ENCODE measurements around the gene RSL1D1. TPM values are rescaled to one million over a fixed set of nuclear protein-coding genes. Genes with fewer than 3 reads are reported as not detected.

RSL1D1 gene
- total RNA-seq, 2 experiments from 2014 or later: 358 to 377 TPM

DNA sequence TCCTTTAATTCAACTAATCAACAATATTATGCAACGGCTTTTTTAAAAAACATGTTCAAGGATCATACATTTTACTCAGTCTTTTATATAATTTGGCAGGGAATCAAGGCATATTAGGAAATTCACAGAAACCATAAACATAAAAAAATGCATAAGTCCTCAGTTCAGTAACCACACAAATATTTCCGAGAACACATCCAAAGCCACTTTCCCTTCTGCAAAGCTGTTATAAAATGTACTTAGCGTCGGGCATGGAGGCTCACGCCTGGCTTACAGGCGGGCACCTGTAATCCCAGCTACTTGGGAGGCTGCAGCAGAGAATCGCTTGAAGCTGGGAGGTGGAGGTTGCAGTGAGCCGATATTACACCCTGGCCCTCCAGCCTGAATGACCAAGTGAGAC is 44.6 kb downstream of the RSL1D1 start:
- ChIA-PET POLR2A (no interaction called here), CTCF (interaction anchor here (0.7 to 1.0 kb wide), 2 partner anchors 9 to 40 kb away, joined by 3 to 5 read pairs; no protein-coding TSS in a partner anchor)

DNA sequence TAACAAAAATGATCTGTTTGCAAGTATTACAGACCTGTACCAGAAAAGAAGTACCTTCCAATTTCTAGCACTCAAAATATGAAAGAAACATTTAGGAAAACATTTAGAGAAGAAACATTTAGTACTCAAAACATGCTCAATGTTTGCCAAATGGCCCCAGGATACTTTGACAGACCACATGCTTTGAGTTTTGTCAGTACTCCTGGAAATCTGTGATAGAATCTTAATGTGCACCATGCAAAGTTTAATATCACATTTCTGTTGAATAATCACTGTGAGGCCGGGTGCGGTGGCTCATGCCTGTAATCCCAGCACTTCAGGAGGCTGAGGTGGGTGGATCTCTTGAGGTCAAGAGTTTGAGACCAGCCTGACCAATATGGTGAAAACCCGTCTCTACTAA is 45.8 kb downstream of the RSL1D1 start:
- POLR2A ChIA-PET: no interaction called here

DNA sequence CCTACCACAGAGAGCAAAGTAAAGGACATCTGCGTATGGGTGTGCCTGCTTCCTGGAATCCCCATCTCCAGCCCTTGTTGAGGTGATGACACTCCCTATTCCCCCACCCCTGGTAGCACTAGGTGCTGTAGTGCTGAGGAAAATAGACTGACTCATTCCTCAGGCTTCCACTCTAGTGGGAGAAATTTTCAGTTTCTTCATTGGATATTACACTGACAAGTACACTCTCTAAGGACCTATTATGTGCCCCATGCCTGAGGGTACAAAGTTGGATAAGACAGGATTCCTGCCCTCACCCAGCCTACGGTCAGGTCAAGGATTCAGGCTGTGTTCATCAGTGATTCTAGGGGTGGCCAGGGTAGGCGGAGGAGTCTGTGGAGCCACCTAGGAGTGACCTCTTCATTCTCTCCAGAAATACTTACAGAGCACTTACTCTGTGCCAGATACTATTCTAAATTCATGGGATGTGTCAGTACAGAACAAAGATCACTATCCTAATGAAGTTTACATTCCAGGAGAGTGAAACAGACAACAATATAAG is 49.8 kb downstream of the RSL1D1 start:
- POLR2A ChIA-PET: no interaction called here
- CTCF ChIA-PET: no interaction called here

More for the DNA sequence above, 45.8 kb downstream of the RSL1D1 start:
- CTCF ChIA-PET: no interaction called here

DNA sequence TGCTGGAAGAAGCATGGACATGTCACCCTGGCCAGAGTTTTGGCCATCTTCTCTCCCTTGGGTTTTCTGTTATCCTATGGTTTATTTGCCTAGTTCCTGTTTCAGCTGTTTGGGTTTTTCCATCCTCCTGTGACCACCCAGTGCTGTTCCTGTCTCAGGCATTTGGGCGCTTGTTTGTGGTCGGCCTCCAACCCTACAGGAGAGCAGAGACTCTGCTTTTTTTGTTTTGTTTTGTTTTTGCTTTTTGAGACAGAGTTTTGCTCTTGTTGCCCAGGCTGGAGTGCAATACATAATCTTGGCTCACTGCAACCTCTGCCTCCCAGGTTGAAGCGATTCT is 51.0 kb downstream of the RSL1D1 start:
- CTCF ChIA-PET: no interaction called here
- POLR2A ChIA-PET: no interaction called here

DNA sequence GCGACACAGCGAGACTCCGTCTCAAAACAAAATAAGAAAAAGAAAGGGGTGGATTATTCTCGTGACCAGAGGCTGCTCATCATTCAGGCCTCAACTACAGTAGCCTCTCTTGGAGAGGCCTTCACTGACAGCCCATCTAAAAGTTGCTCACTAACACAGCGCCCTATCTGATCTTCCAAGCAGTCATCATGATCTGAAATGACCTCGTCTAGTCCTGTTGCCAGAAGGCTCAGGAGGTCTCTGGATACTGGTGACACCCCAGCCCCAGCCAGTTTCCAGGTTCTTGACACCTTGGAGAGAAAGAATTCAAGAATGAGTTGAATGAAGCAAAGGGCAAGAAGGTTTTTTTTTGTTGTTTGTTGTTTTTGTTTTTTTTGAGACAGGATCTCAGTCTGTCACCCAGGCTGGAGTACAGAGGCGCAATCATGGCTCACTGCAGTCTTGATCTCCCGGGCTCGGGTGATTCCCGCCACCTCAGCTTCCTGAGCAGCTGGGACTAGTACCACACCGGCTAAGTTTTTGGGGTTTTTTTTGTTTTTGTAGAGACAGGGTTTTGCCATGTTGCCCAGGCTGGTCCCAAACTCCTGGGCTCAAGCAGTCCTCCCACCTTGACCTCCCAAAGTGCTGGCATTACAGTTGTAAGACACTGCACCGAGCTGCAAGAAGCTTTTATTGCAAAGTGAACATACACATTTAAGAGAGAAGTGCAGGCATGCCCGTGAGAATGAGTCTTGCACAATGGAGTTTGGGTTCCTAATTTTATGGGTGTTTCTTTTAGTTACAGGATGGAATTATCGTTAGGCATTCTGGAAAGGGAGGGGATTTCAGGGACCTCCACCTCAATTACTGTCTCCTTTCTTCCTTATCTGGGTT is 51.6 kb downstream of the RSL1D1 start:
- CTCF ChIA-PET: interaction anchor here (1.0 kb wide), 1 partner anchor 9 kb away, joined by 3 read pairs; no protein-coding TSS in a partner anchor

DNA sequence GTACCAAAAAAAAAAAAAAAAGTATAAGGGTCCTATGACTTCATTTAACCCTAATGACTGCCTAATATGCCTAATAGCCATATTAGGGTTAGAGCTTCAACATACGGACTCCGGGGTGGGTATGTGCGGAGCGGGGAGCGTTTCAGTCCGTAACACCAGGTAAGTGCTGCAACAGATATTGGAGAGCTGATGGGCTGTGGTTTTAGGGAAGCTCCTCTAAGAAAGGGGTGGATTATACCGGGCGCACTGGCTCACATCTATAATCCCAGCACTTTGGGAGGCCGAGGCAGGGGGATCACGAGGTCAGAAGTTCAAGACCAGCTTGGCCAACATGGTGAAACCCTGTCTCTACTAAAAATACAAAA is 52.3 kb downstream of the RSL1D1 start:
- CTCF ChIA-PET: interaction anchor here (0.6 to 3.1 kb wide), 5 partner anchors 9 to 185 kb away, joined by 3 to 19 read pairs (median 6); partner anchors contain the start of gene TXNDC11
- POLR2A ChIA-PET: interaction anchor here (2.3 to 3.0 kb wide), 2 partner anchors 12 to 56 kb away, joined by 11 to 33 read pairs; partner anchors contain the start of gene TXNDC11

More for the DNA sequence above, 51.6 kb downstream of the RSL1D1 start:
- POLR2A ChIA-PET: interaction anchor here (3.0 kb wide), 1 partner anchor 57 kb away, joined by 33 read pairs; the partner anchor contains the start of gene TXNDC11

DNA sequence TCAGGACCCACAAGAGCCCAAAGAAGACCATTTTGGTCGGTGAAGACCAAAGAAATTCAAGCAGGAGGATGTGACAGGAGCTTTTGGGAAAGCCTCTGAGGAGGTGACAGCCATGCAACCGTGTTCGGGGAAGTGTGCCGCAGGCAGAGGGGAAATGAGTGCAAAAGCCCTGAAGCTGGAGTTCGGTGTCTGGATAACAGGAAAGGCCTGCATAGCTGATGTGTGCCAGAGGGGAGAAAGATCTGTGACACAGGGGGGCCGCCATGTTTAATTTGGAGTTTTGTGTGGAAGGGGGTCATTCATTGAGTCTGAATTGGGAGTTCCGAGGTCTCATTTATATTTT is 53.4 kb downstream of the RSL1D1 start:
- ChIA-PET POLR2A (interaction anchor here (0.6 to 3.0 kb wide), 10 partner anchors 11 to 834 kb away, joined by 3 to 33 read pairs (median 4); partner anchors contain the start of genes LITAF and TXNDC11), CTCF (interaction anchor here (0.9 to 3.1 kb wide), 13 partner anchors 11 to 402 kb away, joined by 3 to 19 read pairs (median 5); partner anchors contain the start of genes RSL1D1 and TXNDC11)

DNA sequence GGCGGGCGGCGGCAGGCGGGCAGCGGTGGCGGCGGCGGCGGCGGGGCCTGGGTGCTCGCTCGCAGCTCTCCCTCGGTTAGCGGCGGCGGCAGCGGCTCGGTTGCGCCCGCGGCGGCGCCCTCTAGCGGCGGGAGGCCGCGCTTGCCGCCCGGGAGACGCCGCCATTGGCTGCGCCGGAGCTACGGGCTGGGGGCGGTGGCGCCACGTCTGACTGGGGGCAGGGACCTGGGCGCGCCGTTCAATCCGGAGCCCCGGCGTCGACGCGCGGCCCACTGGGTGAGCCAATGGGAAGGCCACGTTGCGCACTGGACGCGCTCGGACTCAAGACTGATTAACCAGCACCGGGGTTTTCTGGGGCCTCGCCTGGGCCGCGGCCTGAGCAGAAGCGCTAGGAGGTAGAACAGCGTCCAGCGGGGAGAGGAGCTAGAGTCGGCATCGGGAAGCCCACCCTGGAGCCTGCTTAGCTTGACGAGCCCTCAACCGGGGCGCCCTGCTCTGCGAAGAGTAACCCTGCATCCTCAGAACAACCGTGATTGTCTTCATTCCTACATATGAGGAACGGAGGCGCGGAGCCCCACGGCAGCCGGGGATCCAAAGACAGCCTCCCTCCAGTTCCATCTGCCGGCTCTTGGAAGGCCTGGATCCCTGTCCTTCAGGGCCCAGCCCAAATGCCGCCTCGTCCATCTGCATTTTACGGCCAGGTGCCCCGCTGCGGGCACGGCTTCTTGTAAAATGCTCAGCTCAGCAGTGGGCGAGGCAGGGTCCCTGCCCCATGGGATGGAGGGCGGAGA is 54.0 kb downstream of the RSL1D1 start, which contains the start of gene ZC3H7A:
Gene ZC3H7A, minus strand, starts transcription at position 93 of the 791 bp plus-strand sequence. CDS start 14,904 bp downstream, outside the sequence.
- POLR2A ChIA-PET: interaction anchor here (0.6 to 3.0 kb wide), 14 partner anchors 11 to 855 kb away, joined by 3 to 33 read pairs (median 4); partner anchors contain the start of genes DEXI, LITAF and TXNDC11
- CTCF ChIA-PET: interaction anchor here (0.6 to 3.1 kb wide), 22 partner anchors 9 to 1456 kb away, joined by 3 to 19 read pairs (median 4); partner anchors contain the start of genes RSL1D1 and TXNDC11

DNA sequence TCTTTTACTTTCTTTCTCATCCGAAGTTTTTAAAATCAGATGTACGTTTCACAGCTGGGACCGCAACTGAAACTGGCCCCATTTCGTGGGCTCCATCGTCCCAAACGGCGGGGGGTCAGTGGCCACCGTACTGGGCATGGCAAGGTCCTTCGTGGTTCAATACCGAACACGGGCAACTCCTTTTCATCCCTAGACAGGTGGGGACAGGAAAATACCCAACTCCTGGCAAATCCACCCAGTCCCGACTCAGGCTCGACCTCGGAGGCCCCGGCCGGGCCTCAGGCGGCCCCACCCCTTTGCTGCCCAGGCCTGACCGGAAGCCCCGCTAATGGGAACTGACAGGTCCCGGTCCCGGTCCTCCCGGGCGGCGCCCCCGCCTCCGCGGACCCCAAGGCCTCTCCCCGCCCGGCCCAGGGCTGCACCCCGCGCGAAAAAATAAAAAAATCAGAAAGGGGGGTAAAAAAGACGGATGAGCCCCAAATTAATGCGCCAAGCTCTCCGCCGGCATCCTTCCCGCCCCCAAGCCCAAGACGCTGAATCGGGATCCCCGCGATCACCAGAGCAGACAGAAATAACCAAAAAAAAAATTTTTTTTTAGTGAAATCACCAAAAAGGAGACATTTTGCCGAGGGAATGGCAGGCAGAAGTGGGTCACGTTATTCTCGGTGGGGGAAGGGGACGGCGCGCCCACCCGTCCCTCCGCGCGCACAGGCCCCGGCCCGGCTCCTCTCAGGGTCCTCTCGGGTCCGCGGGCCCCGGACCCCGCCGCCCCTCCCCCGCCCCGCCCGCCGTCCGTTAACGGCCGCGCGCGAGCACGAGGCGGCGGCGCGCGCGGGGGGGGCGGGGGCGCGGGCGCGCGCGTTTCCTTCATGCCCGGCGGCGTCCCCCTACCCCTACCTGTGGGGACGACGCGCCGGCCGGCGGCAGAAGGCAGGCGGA is 54.8 kb downstream of the RSL1D1 start:
- CTCF ChIA-PET: interaction anchor here (1.1 to 3.1 kb wide), 13 partner anchors 10 to 107 kb away, joined by 3 to 19 read pairs (median 5); partner anchors contain the start of gene TXNDC11
- POLR2A ChIA-PET: interaction anchor here (0.6 to 3.0 kb wide), 9 partner anchors 10 to 854 kb away, joined by 3 to 33 read pairs (median 6); partner anchors contain the start of genes DEXI, LITAF and TXNDC11

DNA sequence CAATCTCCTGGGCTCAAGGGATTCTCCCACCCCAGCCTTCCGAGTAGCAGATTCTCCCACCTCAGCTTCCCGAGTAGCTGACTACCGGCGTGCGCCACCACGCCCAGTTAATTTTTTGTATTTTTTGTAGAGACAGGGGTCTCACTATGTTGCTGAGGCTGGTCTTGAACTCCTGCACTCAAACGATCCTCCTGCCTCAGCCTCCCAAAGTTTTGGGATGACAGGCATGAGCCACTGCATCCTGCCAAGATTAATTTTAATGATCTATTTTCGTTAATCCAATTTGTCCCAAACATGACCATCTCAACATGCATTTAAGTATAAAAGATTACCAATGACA is 55.5 kb downstream of the RSL1D1 start:
- ChIA-PET CTCF (interaction anchor here (2.0 to 3.1 kb wide), 4 partner anchors 9 to 53 kb away, joined by 9 to 19 read pairs (median 14); partner anchors contain the start of gene TXNDC11), POLR2A (interaction anchor here (1.0 to 1.2 kb wide), 2 partner anchors 12 to 53 kb away, joined by 3 to 4 read pairs; partner anchors contain the start of gene TXNDC11)

DNA sequence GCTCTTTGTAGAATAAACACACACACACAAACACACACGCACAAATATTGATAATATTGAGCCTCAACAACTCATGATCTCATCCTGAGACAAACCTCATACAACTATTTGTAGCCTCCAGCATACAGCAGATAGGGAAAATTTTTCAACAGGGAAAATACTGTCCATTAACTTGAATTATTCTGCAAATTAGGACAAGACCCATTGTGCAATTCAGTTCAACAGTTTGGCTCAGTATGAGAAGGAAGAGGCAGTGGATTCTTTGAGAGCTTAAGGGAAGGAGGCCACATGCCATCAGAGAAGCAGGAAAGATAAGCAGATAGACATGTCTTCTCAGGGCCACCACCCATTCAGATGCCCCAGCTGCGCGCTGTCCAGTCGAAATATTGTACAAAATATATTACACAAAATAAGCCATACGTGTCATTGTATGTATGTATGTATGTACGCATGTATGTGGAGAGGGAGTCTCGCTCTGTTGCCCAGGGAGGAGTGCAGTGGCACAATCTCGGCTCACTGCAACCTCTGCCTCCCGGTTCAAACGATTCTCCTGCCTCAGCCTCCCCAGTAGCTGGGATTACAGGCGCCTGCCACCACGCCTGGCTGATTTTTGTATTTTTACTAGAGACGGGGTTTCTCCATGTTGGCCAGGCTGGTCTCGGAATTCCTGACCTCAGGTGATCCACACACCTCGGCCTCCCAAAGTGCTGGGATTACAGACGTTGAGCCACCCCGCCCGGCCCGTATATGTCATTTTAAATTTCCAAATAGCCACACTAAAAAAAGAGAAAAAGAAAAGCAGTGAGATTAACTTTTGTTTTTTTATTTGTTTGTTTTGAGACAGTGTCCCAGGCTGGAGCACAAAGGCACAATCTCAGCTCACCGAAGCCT is 56.1 kb downstream of the RSL1D1 start:
- ChIA-PET POLR2A (interaction anchor here (1.0 to 1.2 kb wide), 2 partner anchors 11 to 53 kb away, joined by 3 to 4 read pairs; partner anchors contain the start of gene TXNDC11), CTCF (interaction anchor here (2.4 kb wide), 1 partner anchor 14 kb away, joined by 9 read pairs; no protein-coding TSS in a partner anchor)

DNA sequence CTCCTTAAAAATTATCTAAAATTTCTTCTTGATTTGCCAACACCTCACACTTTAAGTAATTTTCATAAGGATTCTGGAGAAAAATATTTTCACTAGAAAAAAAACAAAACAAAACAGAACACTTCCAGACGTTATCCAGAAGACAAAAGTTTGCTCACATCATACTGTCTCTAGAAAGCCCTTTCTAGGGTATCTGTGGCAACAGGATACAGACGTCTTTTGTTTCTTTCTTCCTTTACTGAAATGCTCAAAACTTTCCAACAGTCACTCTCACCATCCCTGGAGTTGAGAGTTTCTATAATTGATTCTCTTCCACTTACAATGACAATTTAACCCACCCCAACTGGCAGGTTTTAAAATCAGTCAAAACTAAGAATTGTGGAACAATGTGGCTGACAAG is 56.9 kb downstream of the RSL1D1 start:
- POLR2A ChIA-PET: no interaction called here

DNA sequence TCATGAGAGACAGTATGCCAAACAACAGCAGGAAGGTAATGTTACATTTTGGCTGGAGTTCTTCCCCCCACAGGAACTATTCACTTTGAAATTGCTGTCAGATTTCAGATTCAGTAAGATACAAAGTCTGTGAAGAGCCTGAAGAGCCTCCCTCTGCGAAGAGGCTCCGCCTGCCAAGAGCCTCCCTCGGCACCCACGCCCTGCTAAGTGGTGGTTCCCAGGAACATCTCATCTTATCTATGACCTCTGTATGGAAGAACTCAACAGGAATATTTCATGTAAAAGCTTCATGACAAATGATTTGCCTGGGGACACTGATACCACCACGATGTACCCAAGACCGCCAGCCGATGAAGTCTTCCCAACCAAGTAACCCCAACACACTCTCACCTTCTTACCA is 57.5 kb downstream of the RSL1D1 start:
- ChIA-PET CTCF (interaction anchor here (1.0 kb wide), 1 partner anchor 83 kb away, joined by 3 read pairs; no protein-coding TSS in a partner anchor), POLR2A (no interaction called here)

More for the DNA sequence above, 56.9 kb downstream of the RSL1D1 start:
- CTCF ChIA-PET: no interaction called here

DNA sequence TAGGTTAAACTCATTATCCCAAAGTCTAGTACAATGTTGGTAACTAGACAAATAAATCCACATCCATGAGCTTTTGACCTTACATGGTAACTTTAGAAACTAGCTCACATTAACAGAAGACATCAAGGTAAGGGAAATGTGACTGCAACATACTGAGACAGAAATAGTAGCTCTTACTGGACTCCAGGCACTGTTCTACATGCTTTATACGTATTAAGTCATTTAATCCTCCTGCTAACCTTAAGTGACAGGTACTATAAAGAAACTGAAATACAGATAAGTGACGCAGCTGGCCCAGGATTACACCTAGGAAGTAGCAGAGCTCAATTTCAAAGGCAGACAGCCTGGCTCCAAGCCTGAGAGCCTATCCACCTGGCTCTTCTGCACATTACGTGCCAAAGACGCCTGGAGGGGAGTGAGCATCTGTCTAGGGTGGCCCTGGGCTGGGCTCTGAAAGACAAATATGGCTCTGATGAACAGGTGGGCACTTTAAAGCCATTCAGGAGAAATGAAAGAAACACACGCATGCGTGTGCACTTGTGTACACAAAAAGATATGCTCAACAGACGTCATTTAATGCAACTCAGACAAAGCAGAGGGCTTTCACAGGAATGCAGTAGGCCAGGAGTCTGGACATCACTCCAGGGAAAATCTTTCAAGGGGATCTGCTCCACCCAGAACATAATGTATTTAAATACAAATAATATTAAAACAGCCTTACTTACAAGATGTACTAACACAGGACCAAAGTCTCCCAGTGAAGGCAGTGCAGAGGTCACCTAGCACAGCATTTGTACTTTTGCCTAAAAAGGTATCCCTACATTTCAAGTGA is 58.7 kb downstream of the RSL1D1 start:
- ChIA-PET CTCF (interaction anchor here (0.6 kb wide), 1 partner anchor 125 kb away, joined by 4 read pairs; no protein-coding TSS in a partner anchor), POLR2A (no interaction called here)

DNA sequence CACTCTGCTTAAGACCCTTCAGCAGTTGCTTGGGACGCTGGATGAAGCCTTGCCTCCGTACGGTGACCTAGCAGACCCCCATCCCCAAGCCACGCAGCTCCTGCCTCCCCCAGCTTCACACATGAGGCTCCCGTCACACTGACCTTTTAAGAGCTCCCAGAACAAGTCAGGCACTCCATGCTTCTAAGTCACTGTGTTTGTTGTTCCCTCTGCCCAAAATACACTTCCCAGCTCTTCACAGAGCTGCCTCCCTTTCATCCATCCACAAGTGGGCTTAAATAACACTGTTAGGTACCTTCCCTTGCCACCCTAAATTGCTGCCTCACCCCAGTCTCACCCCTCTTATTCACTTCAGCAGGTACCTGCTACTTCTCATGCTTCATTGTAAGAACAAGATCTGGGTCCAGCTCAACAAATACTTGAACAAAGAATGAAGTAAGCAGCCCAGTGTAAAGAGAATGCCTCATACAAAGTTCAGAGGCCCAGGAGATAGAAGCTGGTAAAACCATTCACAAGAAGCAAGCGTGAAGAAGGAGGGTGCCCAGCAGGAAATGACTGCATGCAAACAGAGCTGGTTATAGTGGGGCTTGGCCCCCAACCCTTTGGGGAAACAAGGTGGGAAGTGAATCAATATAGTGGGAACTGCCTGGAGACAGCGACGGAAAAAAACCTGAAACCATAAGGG is 60.1 kb downstream of the RSL1D1 start:
- ChIA-PET CTCF (interaction anchor here (0.6 to 1.5 kb wide), 3 partner anchors 8 to 383 kb away, joined by 3 to 4 read pairs (median 3); no protein-coding TSS in a partner anchor), POLR2A (no interaction called here)
